Omental fat pad (tissue), 4 donors: ENCODE results near the gene ADK. TPM values are rescaled to one million over a fixed set of nuclear protein-coding genes. Genes with fewer than 3 reads are reported as not detected.

Experiments
- ATAC-seq: fragments of 150-250 bp; one replicate; pipeline ENCODE4 v1.9.1; 2016; ENCODE audit warnings: mild to moderate bottlenecking, moderate library complexity; ENCODE audit not compliant: low FRiP score
- DNase-seq: peaks from one replicate; pipeline ENCODE4 v3.0.0-alpha.2; 2019; ENCODE audit warnings: low spot score
- CTCF ChIP-seq, 3 donors: fragments of 450-650 bp; IDR thresholded peaks; one replicate each; pipeline ENCODE4 v1.5.1; 2016 to 2017; ENCODE audit warnings: antibody characterized with exemption in 3 of 3, mild to moderate bottlenecking in 3 of 3, moderate library complexity in 2 of 3
- total RNA-seq, 4 donors: library from RNA; depleted of rRNA; stranded (reverse); fragments of >200 nt; gene quantifications; one replicate each; pipeline ENCODE4 v1.1.0, GENCODE V29; 2016

ADK gene
- total RNA-seq, 4 donors from 2014 or later = 19.4 to 23.3 (median 22.0) TPM

DNA sequence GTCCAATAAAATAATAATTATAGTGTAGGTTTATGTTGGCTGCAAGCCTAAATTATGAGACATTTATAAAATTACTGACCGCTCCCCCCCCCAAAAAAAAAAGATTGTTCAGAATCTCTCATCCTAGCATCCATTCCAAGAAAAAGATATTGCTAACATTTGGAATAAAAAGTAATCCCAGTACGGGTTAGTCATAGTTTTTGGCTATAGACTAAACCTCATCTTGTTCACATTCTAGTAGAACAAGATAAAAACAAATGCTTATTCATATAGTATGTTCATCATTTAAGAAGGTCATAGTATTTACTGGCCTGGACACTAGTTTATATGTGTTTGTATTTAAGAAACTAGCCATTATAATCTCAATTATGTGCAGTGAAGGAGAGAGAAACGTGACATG, 44.0 kb downstream of the ADK start:
- no peak for TF ChIP-seq CTCF (IDR thresholded peaks at IDR 0.05)
- no peak for DNase-seq
- ATAC-seq = no peak

GRCh38 chr10:74199315-74199714, 48.3 kb downstream of the ADK start:
- ATAC-seq (no peak), DNase-seq (no peak)
- TF ChIP-seq CTCF (IDR thresholded peaks at IDR 0.05) = no peak

DNA sequence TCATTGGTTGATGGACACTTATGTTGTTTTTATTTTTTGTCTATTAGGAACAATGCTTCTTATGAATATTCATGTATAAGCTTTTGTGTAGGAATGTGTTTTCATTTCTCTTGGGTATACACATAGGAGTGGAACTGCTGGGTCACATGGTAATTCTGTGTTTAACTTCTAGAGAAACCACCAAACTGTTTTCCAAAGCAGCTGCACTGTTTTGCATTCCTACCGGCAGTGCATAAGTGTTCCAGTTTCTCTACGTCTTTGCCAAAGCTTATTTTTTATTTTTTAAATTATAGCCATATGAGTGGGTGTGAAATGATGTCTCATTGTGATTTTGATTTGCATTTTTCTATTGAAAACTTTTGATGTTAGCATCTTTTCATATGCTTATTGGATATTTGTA, 51.3 kb downstream of the ADK start:
- TF ChIP-seq CTCF (IDR thresholded peaks at IDR 0.05) = no peak
- ATAC-seq = no peak
- DNase-seq = no peak

GRCh38 chr10:74206746-74207145, 55.7 kb downstream of the ADK start:
- TF ChIP-seq CTCF (IDR thresholded peaks at IDR 0.05) = no peak
- no peak for ATAC-seq

DNA sequence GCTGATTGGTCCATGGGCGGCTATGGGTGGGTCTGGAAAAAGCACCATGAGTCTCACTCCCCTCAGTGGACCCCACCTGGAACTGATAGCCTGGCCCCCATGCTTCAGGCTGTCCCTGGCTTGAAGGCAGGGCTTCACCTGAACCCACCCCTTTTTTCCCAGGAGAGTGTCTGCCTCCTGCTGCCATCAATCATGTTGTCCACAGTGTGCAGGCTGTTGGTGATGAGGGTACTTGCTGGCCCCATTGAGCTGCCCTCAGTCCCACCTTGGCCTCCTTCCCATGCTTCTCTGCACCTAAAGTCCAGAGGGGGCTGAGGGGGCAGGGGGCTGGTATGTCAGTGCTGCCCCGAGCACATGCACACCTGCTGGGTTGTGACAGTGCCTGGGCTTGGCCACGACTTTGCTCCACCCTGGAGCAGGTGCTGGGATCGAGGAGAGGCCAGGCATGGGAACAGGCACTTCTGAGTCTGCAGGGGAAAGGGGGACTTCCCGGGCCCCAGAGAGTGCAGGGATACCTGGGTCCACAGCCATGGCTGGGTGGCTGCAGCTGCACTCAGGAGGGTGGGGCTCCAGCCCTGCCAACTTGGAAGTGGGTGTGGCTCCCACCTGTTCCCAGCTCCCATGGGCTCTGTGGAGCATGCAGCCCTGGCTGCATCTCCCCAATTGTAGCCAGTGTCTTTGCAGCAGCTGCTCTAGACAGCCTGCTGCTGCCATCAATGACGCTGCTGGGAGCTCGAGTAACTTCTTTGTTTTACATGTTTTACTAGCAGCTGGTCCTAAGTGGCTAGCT, 56.9 kb downstream of the ADK start:
- no peak for ATAC-seq
- TF ChIP-seq CTCF (IDR thresholded peaks at IDR 0.05) = no peak
- DNase-seq = no peak

More at GRCh38 chr10:74206746-74207145, 55.7 kb downstream of the ADK start:
- DNase-seq = no peak

- no peak for DNase-seq
- no peak for TF ChIP-seq CTCF (IDR thresholded peaks at IDR 0.05)
- ATAC-seq = no peak
Observed at GRCh38 chr10:74208997-74209396, 58.0 kb downstream of the ADK start.

- TF ChIP-seq CTCF (IDR thresholded peaks at IDR 0.05) = no peak
- no peak for DNase-seq
- ATAC-seq = no peak
Observed at GRCh38 chr10:74213019-74213418, 62.0 kb downstream of the ADK start.
